KMS-11 (cell line): ENCODE data around the gene TPM4.
"Not testable (repeated sequence)": the region's sequence is repeated elsewhere in the genome, so short reads cannot be mapped to it uniquely, and the experiment has no call there.

Experiments used
- H2AFZ ChIP-seq: fragments of 200-600 bp; sonication (generic); 2 replicates; pipeline ENCODE4 v1.6.1; 2016; ENCODE audit warnings: antibody characterized with exemption, mixed run types, low read depth
- H3K27ac ChIP-seq: fragments of 200-600 bp; sonication (generic); 2 replicates; pipeline ENCODE4 v1.6.1; 2016; ENCODE audit warnings: mild to moderate bottlenecking, mixed run types
- H3K27me3 ChIP-seq: fragments of 200-600 bp; sonication (generic); 2 replicates; pipeline ENCODE4 v1.6.1; 2017; ENCODE audit warnings: mild to moderate bottlenecking, low read depth, mixed run types, moderate library complexity; ENCODE audit not compliant: insufficient read depth
- H3K36me3 ChIP-seq: fragments of 200-600 bp; sonication (generic); 2 replicates; pipeline ENCODE4 v1.6.1; 2017; ENCODE audit warnings: mild to moderate bottlenecking, mixed run types; ENCODE audit not compliant: insufficient read depth
- H3K4me1 ChIP-seq: fragments of 200-600 bp; sonication (generic); 2 replicates; pipeline ENCODE4 v1.6.1; 2016; ENCODE audit warnings: mild to moderate bottlenecking, low read depth, mixed run types; ENCODE audit not compliant: poor library complexity, severe bottlenecking
- H3K4me2 ChIP-seq: fragments of 200-600 bp; sonication (generic); 2 replicates; pipeline ENCODE4 v1.7.0; 2016; ENCODE audit warnings: mild to moderate bottlenecking, mixed run types
- H3K4me3 ChIP-seq: fragments of 200-600 bp; sonication (generic); IDR thresholded peaks from 2 replicates; pipeline ENCODE4 v1.6.1; 2017; ENCODE audit warnings: low read depth, low read length, mixed read lengths; ENCODE audit not compliant: insufficient read depth
- H3K79me2 ChIP-seq: fragments of 200-600 bp; sonication (generic); 2 replicates; pipeline ENCODE4 v1.6.1; 2016; ENCODE audit warnings: low read depth, mixed run types; ENCODE audit not compliant: insufficient read depth
- H3K9ac ChIP-seq: fragments of 200-600 bp; sonication (generic); 2 replicates; pipeline ENCODE4 v1.6.1; 2016; ENCODE audit warnings: mild to moderate bottlenecking, mixed run types
- H4K20me1 ChIP-seq: fragments of 200-600 bp; sonication (generic); 2 replicates; pipeline ENCODE4 v1.6.1; 2016; ENCODE audit warnings: mild to moderate bottlenecking, mixed run types; ENCODE audit not compliant: insufficient read depth
- CTCF ChIP-seq: fragments of 200-600 bp; sonication (generic); conservative IDR thresholded peaks from 2 replicates; pipeline ENCODE4 v1.6.1; 2017; ENCODE audit warnings: low read depth, mild to moderate bottlenecking, antibody characterized with exemption, low read length, moderate library complexity, mixed read lengths

The TPM4 gene

DNA sequence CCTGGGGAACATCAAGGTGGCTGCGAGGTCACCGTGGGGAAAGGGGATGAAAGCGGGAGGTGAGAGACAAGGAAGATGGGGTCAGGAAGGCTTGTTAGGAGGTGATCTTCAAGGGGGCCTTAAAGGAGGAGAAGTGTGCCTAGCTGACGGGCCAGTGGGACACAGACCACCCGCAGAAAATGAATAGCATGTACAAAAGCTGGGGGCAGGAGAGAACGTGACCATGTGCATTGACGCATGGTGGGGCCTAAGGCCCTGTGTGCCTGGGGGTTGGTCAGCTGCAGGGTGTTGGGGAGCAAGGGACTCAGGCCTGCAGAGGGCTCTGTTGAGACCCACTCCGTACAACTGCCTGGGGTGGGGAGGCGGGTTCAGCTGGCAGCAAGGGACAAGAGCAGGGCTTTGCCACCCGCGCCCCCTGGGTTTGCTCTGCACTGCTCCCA, 41.3 kb downstream of the TPM4 start:
- Histone ChIP-seq H3K4me1 (peaks cover 78% of the 10 kb centered on the region), H3K9ac (no peak overlapping the region; the same call in 1 of the 2 replicates), H3K27ac (peak overlapping the region; percentile 78), H3K79me2 (peaks cover 59% of the 10 kb centered on the region), H3K36me3 (peaks cover 4% of the 10 kb centered on the region; the same call in 1 of the 2 replicates), H2AFZ (no peak overlapping the region), H3K4me2 (peak overlapping the region; percentile 40; the same call in 1 of the 2 replicates), H3K4me3 (no peak overlapping the region), H4K20me1 (no peaks in the 10 kb centered on the region), H3K27me3 (no peaks in the 10 kb centered on the region)
- no peak for TF ChIP-seq CTCF

- Histone ChIP-seq H3K4me3 (no peak overlapping the region), H3K9ac (peak overlapping the region; percentile 17; the same call in 1 of the 2 replicates), H3K4me2 (peak overlapping the region; percentile 40; the same call in 1 of the 2 replicates), H3K36me3 (peaks cover 4% of the 10 kb centered on the region; the same call in 1 of the 2 replicates), H3K4me1 (peaks cover 69% of the 10 kb centered on the region), H4K20me1 (no peaks in the 10 kb centered on the region), H2AFZ (no peak overlapping the region), H3K27me3 (no peaks in the 10 kb centered on the region), H3K79me2 (peaks cover 49% of the 10 kb centered on the region), H3K27ac (peak overlapping the region; percentile 78)
- TF ChIP-seq CTCF: no peak
Measured at GRCh38 chr19:16118489-16119033, 42.3 kb downstream of the TPM4 start.

DNA sequence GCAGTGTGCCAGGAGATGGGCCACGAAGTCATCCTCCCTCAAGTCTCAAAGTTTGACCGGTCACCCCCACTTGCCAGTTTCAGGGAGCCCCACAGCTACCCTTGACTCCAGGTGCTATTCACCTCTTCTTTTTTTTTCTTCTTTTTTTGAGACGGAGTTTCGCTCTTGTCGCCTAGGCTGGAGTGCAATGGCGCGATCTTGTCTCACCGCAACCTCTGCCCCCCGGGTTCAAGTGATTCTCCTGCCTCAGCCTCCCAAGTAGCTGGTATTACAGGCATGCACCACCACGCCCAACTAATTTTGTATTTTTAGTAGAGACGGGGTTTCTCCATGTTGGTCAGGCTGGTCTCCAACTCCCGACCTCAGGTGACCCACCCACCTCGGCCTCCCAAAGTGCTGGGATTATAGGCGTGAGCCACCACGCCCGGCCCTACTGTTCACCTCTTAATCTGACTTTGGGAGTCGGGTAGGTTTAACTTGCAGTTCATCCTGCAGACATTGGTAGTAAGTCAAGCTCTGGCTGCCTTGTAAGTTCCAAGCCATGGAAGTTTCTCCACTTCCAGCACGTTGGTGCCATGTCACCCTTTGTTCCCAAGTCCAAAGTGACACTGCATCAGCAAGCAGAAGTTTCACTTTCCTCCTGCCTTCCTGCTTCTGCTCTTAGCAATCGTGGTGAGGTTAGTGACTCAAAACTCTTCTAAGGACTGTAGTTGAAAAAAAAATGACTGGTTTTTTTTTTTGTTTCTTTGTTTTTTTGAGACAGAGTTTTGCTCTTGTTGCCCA, 43.0 kb downstream of the TPM4 start:
- peaks cover 42% of the 10 kb centered on the region; the same call in 1 of the 2 replicates for H3K79me2 ChIP-seq
- not testable (repeated sequence) for H4K20me1 ChIP-seq, H2AFZ ChIP-seq, H3K9ac ChIP-seq, H3K4me3 ChIP-seq, H3K27me3 ChIP-seq, H3K36me3 ChIP-seq
- H3K27ac ChIP-seq: peak overlapping the region; percentile 78
- peaks cover 63% of the 10 kb centered on the region for H3K4me1 ChIP-seq
- H3K4me2 ChIP-seq: peak overlapping the region; percentile 40; the same call in 1 of the 2 replicates

- Histone ChIP-seq H3K9ac (no peak overlapping the region), H2AFZ (no peak overlapping the region), H3K4me1 (peaks cover 49% of the 10 kb centered on the region), H3K4me2 (no peak overlapping the region), H3K36me3 (peaks cover 4% of the 10 kb centered on the region; the same call in 1 of the 2 replicates), H4K20me1 (no peaks in the 10 kb centered on the region), H3K27ac (no peak overlapping the region), H3K79me2 (peaks cover 23% of the 10 kb centered on the region; the same call in 1 of the 2 replicates), H3K27me3 (no peaks in the 10 kb centered on the region), H3K4me3 (no peak overlapping the region)
- no peak for TF ChIP-seq CTCF
Measured at GRCh38 chr19:16121141-16121540, 44.8 kb downstream of the TPM4 start.
